ENCODE measurements around the gene DNAJB11.

- TF ChIP-seq CTCF (IDR thresholded peaks at IDR 0.05), result no peak
- no peak for TF ChIP-seq EP300 (IDR thresholded peaks at IDR 0.05)
These were observed 47.5 kb upstream of the DNAJB11 start for GRCh38 chr3:186523022-186523421.

Data from tibial nerve (tissue), 4 donors.